ENCODE results near the gene IER2.

IER2 gene

GRCh38 chr19:13118424-13119193, 31.6 kb upstream of the IER2 start:
- DNase-seq (ENCODE audit: low read depth in 2 of 2), result peak in 1 of 2 donors; percentile 49

- DNase-seq (ENCODE audit: low read depth in 2 of 2), result no peak
Observed at GRCh38 chr19:13119627-13120026, 30.6 kb upstream of the IER2 start.

- no peak for DNase-seq (ENCODE audit: low read depth in 2 of 2)
Observed at GRCh38 chr19:13120031-13120430, 30.2 kb upstream of the IER2 start.

GRCh38 chr19:13120817-13121216, 29.4 kb upstream of the IER2 start:
- DNase-seq (ENCODE audit: low read depth in 2 of 2), result no peak

GRCh38 chr19:13121551-13122274, 28.5 kb upstream of the IER2 start:
- no peak for DNase-seq (ENCODE audit: low read depth in 2 of 2)

GRCh38 chr19:13122275-13122878, 27.8 kb upstream of the IER2 start:
- DNase-seq (ENCODE audit: low read depth in 2 of 2), result no peak

GRCh38 chr19:13122980-13123957, 26.9 kb upstream of the IER2 start:
- DNase-seq (ENCODE audit: low read depth in 2 of 2), result no peak

- DNase-seq (ENCODE audit: low read depth in 2 of 2), result no peak
Observed at GRCh38 chr19:13127051-13127450, 23.2 kb upstream of the IER2 start.

GRCh38 chr19:13127811-13128575, 22.2 kb upstream of the IER2 start:
- no peak for DNase-seq (ENCODE audit: low read depth in 2 of 2)

GRCh38 chr19:13128583-13128982, 21.6 kb upstream of the IER2 start:
- DNase-seq (ENCODE audit: low read depth in 2 of 2), result no peak

GRCh38 chr19:13129384-13129783, 20.8 kb upstream of the IER2 start:
- DNase-seq (ENCODE audit: low read depth in 2 of 2), result no peak

GRCh38 chr19:13130886-13131490, 19.2 kb upstream of the IER2 start:
- DNase-seq (ENCODE audit: low read depth in 2 of 2), result no peak

GRCh38 chr19:13132471-13133180, 17.6 kb upstream of the IER2 start:
- peak in 1 of 2 donors; percentile 30 for DNase-seq (ENCODE audit: low read depth in 2 of 2)

GRCh38 chr19:13133241-13133870, 16.9 kb upstream of the IER2 start:
- DNase-seq (ENCODE audit: low read depth in 2 of 2), result no peak

- DNase-seq (ENCODE audit: low read depth in 2 of 2), result no peak
Observed at GRCh38 chr19:13134626-13135025, 15.6 kb upstream of the IER2 start.

GRCh38 chr19:13135068-13136062, 14.8 kb upstream of the IER2 start:
- no peak for DNase-seq (ENCODE audit: low read depth in 2 of 2)

GRCh38 chr19:13137290-13137794, 12.9 kb upstream of the IER2 start:
- DNase-seq (ENCODE audit: low read depth in 2 of 2), result no peak

All from stimulated activated CD4-positive, alpha-beta T cell treated with anti-CD3 and anti-CD28 coated beads, Interleukin-1b, Interleukin-23, amount 100 ng/mL, for 4 hours (primary cell).